ENCODE measurements around the gene GRAMD1B.
"Not testable (repeated sequence)": the region's sequence is repeated elsewhere in the genome, so short reads cannot be mapped to it uniquely, and the experiment has no call there.

Gene GRAMD1B

GRCh38 chr11:123653827-123654565 is 223.9 kb downstream of the GRAMD1B start:
- DNase-seq, result peak; percentile 68

- DNase-seq, result peak; percentile 87
Measured at GRCh38 chr11:123654566-123655081, 224.6 kb downstream of the GRAMD1B start, which contains the start of gene SCN3B. SCN3B (minus strand) TSS chr11:123654624; CDS start chr11:123653801, 823 bp downstream.

- no peak for DNase-seq
Measured at GRCh38 chr11:123659311-123659710, 229.2 kb downstream of the GRAMD1B start.

- DNase-seq, result not testable (repeated sequence)
Measured at GRCh38 chr11:123659965-123660364, 229.9 kb downstream of the GRAMD1B start.

- DNase-seq, result no peak
Measured at GRCh38 chr11:123665306-123665705, 235.2 kb downstream of the GRAMD1B start.

GRCh38 chr11:123670081-123670480 is 240.0 kb downstream of the GRAMD1B start:
- DNase-seq, result no peak

- no peak for DNase-seq
Measured at GRCh38 chr11:123671534-123671933, 241.5 kb downstream of the GRAMD1B start.

GRCh38 chr11:123672568-123672967 is 242.5 kb downstream of the GRAMD1B start:
- no peak for DNase-seq

- DNase-seq, result no peak
Measured at GRCh38 chr11:123674297-123674696, 244.2 kb downstream of the GRAMD1B start.

Data from right hindlimb (tissue), 1 donor.